Measurements from ENCODE around the gene MEAF6. TPM values are rescaled to one million over a fixed set of nuclear protein-coding genes. Genes with fewer than 3 reads are reported as not detected.

Gene MEAF6
- total and polyA plus RNA-seq, 4 donors, result 18.7 to 25.3 (median 21.2) TPM

DNA sequence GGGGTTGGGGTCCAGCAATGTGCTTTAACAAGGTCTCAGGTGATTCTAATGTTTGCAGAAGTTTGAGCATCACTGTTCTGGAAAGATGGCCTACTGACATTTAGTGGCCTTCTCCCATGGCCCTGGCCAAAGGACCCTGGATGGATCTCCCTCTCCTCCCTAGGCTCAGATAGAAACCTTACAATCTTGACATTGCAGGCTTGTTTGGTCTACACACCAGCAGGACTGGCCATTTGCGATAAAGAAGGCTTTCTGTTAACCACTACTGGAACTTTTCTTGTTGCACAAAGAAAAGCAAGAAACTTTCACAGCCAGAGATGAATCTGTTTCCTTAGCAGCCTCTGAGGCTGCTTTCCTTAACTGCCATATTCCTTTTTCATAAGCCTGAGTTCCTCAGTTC lies 48.4 kb upstream of the MEAF6 start:
- Histone ChIP-seq H3K9ac (ENCODE audit: low read depth in 1 of 2, low read length in 2 of 2) (no peak overlapping the region), H3K9me3 (ENCODE audit: control insufficient read depth in 4 of 4, low read length in 3 of 4) (no peaks in the 10 kb centered on the region), H3K27ac (ENCODE audit: low read depth in 1 of 2, low read length in 2 of 2) (no peak overlapping the region), H3K4me3 (ENCODE audit: low read depth in 1 of 3, low read length in 3 of 3) (no peak overlapping the region), H3K4me1 (ENCODE audit: control insufficient read depth in 4 of 4, insufficient read depth in 4 of 4, low read length in 3 of 4) (peaks cover 0 to 7% (median 1%) of the 10 kb centered on the region in 4 donors), H3K36me3 (ENCODE audit: control insufficient read depth in 4 of 4, insufficient read depth in 3 of 4, low read depth in 1 of 4, low read length in 3 of 4) (peaks cover 3 to 39% (median 34%) of the 10 kb centered on the region in 4 donors), H3K27me3 (ENCODE audit: control insufficient read depth in 4 of 4, insufficient read depth in 4 of 4, low read length in 3 of 4) (no peaks in the 10 kb centered on the region)
- WGBS, result 92% methylated on average over 1 of the region's 1 CpG
- DNase-seq (ENCODE audit: low spot score), result no peak
- no peak for TF ChIP-seq EGR1 (IDR thresholded peaks at IDR 0.05; ENCODE audit: low read depth in 2 of 2)
- TF ChIP-seq YY1 (IDR thresholded peaks at IDR 0.05), result no peak
- no peak for TF ChIP-seq HNF4A (conservative IDR thresholded peaks at IDR 0.05)
- no peak for TF ChIP-seq REST (IDR thresholded peaks at IDR 0.05)
- TF ChIP-seq RXRA (IDR thresholded peaks at IDR 0.05), result no peak
- TF ChIP-seq, protein P1, sequence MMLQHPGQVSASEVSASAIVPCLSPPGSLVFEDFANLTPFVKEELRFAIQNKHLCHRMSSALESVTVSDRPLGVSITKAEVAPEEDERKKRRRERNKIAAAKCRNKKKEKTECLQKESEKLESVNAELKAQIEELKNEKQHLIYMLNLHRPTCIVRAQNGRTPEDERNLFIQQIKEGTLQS (IDR thresholded peaks at IDR 0.05), result no peak
- TF ChIP-seq, protein P2, sequence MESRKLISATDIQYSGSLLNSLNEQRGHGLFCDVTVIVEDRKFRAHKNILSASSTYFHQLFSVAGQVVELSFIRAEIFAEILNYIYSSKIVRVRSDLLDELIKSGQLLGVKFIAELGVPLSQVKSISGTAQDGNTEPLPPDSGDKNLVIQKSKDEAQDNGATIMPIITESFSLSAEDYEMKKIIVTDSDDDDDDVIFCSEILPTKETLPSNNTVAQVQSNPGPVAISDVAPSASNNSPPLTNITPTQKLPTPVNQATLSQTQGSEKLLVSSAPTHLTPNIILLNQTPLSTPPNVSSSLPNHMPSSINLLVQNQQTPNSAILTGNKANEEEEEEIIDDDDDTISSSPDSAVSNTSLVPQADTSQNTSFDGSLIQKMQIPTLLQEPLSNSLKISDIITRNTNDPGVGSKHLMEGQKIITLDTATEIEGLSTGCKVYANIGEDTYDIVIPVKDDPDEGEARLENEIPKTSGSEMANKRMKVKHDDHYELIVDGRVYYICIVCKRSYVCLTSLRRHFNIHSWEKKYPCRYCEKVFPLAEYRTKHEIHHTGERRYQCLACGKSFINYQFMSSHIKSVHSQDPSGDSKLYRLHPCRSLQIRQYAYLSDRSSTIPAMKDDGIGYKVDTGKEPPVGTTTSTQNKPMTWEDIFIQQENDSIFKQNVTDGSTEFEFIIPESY (IDR thresholded peaks at IDR 0.05), result no peak
- TF ChIP-seq TAF1 (conservative IDR thresholded peaks at IDR 0.05), result no peak
- no peak for TF ChIP-seq SP1 (IDR thresholded peaks at IDR 0.05)
- no peak for TF ChIP-seq CTCF (IDR thresholded peaks at IDR 0.05; ENCODE audit: low read depth, low read length, missing input control)
- no peak for TF ChIP-seq JUND (IDR thresholded peaks at IDR 0.05)
- no peak for TF ChIP-seq GABPA (IDR thresholded peaks at IDR 0.05 in 1 of 2, conservative IDR thresholded peaks at IDR 0.05 in 1 of 2)
- TF ChIP-seq FOXA2 (IDR thresholded peaks at IDR 0.05), result no peak
- no peak for TF ChIP-seq NR2F2 (IDR thresholded peaks at IDR 0.05)
- TF ChIP-seq MAX (IDR thresholded peaks at IDR 0.05), result no peak
- no peak for TF ChIP-seq HNF4G (IDR thresholded peaks at IDR 0.05)
- TF ChIP-seq FOXA1 (IDR thresholded peaks at IDR 0.05), result no peak
